IMR-90 (cell line): ENCODE results near the gene PITPNC1. TPM values are rescaled to one million over a fixed set of nuclear protein-coding genes. Genes with fewer than 3 reads are reported as not detected.

ENCODE experiments used
- ATAC-seq: fragments of 200-7000 bp; cut with Tn5 transposase; 2 replicates; pipeline ENCODE4 v1.9.1; 2020; ENCODE audit warnings: low read depth, mild to moderate bottlenecking, moderate library complexity
- BruUV-seq: library from RNA; stranded (reverse); fragments of 400-500 nt; replicated peaks from 2 replicates; lab custom pipeline; 2021; lab: Mats Ljungman, UMichigan
- CTCF ChIA-PET: fragments of 300-600 bp; formaldehyde crosslinking; extraction: SDS; loops from one replicate; lab custom pipeline; 2021; ENCODE audit warnings: antibody characterized with exemption; lab: Yijun Ruan, JAX
- POLR2A ChIA-PET: fragments of 300-600 bp; sonication (Branson Sonifier 250); formaldehyde crosslinking; loops from one replicate; lab custom pipeline; 2022; ENCODE audit warnings: antibody characterized with exemption; ENCODE audit not compliant: unreplicated experiment; lab: Charles Lee
- DNase-seq: peaks from one replicate; pipeline ENCODE4 v3.0.0; 2013
- H2AFZ ChIP-seq: replicated peaks from 2 replicates; pipeline ENCODE3; 2013; ENCODE audit warnings: low read length, mild to moderate bottlenecking; ENCODE audit not compliant: poor library complexity
- H2AK5ac ChIP-seq: 2 replicates; pipeline ENCODE4 v1.6.1; 2013; ENCODE audit warnings: low read depth, low read length, inconsistent platforms
- H2AK9ac ChIP-seq: replicated peaks from 2 replicates; pipeline ENCODE3; 2013; ENCODE audit warnings: mild to moderate bottlenecking, low read depth, low read length, moderate library complexity; ENCODE audit not compliant: poor library complexity
- H2BK120ac ChIP-seq: 2 replicates; pipeline ENCODE4 v1.6.1; 2013; ENCODE audit warnings: low read depth, low read length, inconsistent platforms
- H2BK15ac ChIP-seq: 3 replicates; pipeline ENCODE4 v1.6.1; 2013; ENCODE audit warnings: low read depth, low read length, inconsistent platforms
- H2BK20ac ChIP-seq: 2 replicates; pipeline ENCODE4 v1.6.1; 2013; ENCODE audit warnings: low read depth, mild to moderate bottlenecking, inconsistent platforms, low read length, moderate library complexity
- H2BK5ac ChIP-seq: 2 replicates; pipeline ENCODE4 v1.6.1; 2013; ENCODE audit warnings: mild to moderate bottlenecking, low read depth, low read length, inconsistent platforms; ENCODE audit not compliant: poor library complexity, severe bottlenecking
- H3K14ac ChIP-seq: replicated peaks from 2 replicates; pipeline ENCODE4 v1.6.1; 2013; ENCODE audit warnings: low read depth, low read length, inconsistent platforms
- H3K18ac ChIP-seq: 2 replicates; pipeline ENCODE4 v1.6.1; 2013; ENCODE audit warnings: low read depth, low read length, control low read depth
- H3K23ac ChIP-seq: 2 replicates; pipeline ENCODE4 v1.6.1; 2013; ENCODE audit warnings: low read depth, low read length, inconsistent platforms
- H3K27ac ChIP-seq: 2 replicates; pipeline ENCODE4 v1.5.1; 2013; ENCODE audit warnings: mild to moderate bottlenecking, control low read depth, low read length; ENCODE audit not compliant: insufficient read depth
- H3K27me3 ChIP-seq: 2 replicates; pipeline ENCODE4 v1.6.1; 2013; ENCODE audit warnings: low read length; ENCODE audit not compliant: control insufficient read depth, insufficient read depth
- H3K36me3 ChIP-seq: 2 replicates; pipeline ENCODE4 v1.6.1; 2013; ENCODE audit warnings: low read length, mixed read lengths; ENCODE audit not compliant: control insufficient read depth, insufficient read depth
- H3K4ac ChIP-seq: 2 replicates; pipeline ENCODE4 v1.6.1; 2013; ENCODE audit warnings: low read depth, low read length, inconsistent platforms
- H3K4me1 ChIP-seq: 2 replicates; pipeline ENCODE4 v1.6.1; 2013; ENCODE audit warnings: low read length, mixed read lengths; ENCODE audit not compliant: control insufficient read depth, insufficient read depth
- H3K4me2 ChIP-seq: 2 replicates; pipeline ENCODE4 v1.6.1; 2013; ENCODE audit warnings: low read depth, mild to moderate bottlenecking, control low read depth, low read length, moderate library complexity
- H3K4me3 ChIP-seq: 2 replicates; pipeline ENCODE4 v1.5.1; 2013; ENCODE audit warnings: low read depth, mild to moderate bottlenecking, control low read depth, low read length, moderate library complexity; ENCODE audit not compliant: insufficient read depth
- H3K56ac ChIP-seq: 2 replicates; pipeline ENCODE4 v1.6.1; 2013; ENCODE audit warnings: low read length, inconsistent platforms; ENCODE audit not compliant: insufficient read depth; ENCODE audit errors: extremely low read depth
- H3K79me1 ChIP-seq, 2 experiments: 2 replicates each; pipeline ENCODE4 v1.6.1; 2013; ENCODE audit warnings: low read length in 2 of 2, inconsistent platforms in 1 of 2, low read depth in 1 of 2
- H3K9ac ChIP-seq: 2 replicates; pipeline ENCODE4 v1.6.1; 2013; ENCODE audit warnings: low read depth, low read length, control low read depth
- H3K9me1 ChIP-seq: 2 replicates; pipeline ENCODE4 v1.6.1; 2013; ENCODE audit warnings: low read length, inconsistent platforms; ENCODE audit not compliant: insufficient read depth
- H3K9me3 ChIP-seq: 2 replicates; pipeline ENCODE4 v1.6.1; 2013; ENCODE audit warnings: low read length; ENCODE audit not compliant: control insufficient read depth, insufficient read depth
- H4K20me1 ChIP-seq: 2 replicates; pipeline ENCODE4 v1.6.1; 2013; ENCODE audit warnings: low read length, inconsistent platforms; ENCODE audit not compliant: insufficient read depth
- H4K5ac ChIP-seq: 2 replicates; pipeline ENCODE4 v1.6.1; 2013; ENCODE audit warnings: mild to moderate bottlenecking, low read depth, low read length, control low read depth
- H4K8ac ChIP-seq, 2 experiments: 2 replicates each; pipeline ENCODE4 v1.6.1; 2013; ENCODE audit warnings: low read depth in 2 of 2, low read length in 2 of 2, control low read depth in 1 of 2, inconsistent platforms in 1 of 2
- H4K91ac ChIP-seq: 2 replicates; pipeline ENCODE4 v1.6.1; 2013; ENCODE audit warnings: low read depth, low read length, inconsistent platforms; ENCODE audit not compliant: insufficient read depth
- BHLHE40 ChIP-seq: fragments of 150-350 bp; IDR thresholded peaks from 2 replicates; pipeline ENCODE4 v1.6.1; 2016; ENCODE audit warnings: mild to moderate bottlenecking, low read depth, low read length
- CEBPB ChIP-seq: IDR thresholded peaks from 2 replicates; pipeline ENCODE4 v1.6.1; 2012; ENCODE audit warnings: low read depth, low read length, improper control_type of control experiment
- ELK1 ChIP-seq: fragments of 150-350 bp; IDR thresholded peaks from 2 replicates; pipeline ENCODE4 v1.6.1; 2016; ENCODE audit warnings: low read depth, mild to moderate bottlenecking, low read length, moderate library complexity, borderline replicate concordance
- FOS ChIP-seq: fragments of 150-350 bp; IDR thresholded peaks from 2 replicates; pipeline ENCODE4 v1.6.1; 2016; ENCODE audit warnings: low read depth, low read length
- MAFK ChIP-seq: IDR thresholded peaks from 2 replicates; pipeline ENCODE4 v1.6.1; 2012; ENCODE audit warnings: low read depth, low read length, improper control_type of control experiment
- MAZ ChIP-seq: IDR thresholded peaks from 2 replicates; pipeline ENCODE4 v1.6.1; 2012; ENCODE audit warnings: low read depth, mild to moderate bottlenecking, low read length, improper control_type of control experiment, moderate library complexity, borderline replicate concordance
- MXI1 ChIP-seq: IDR thresholded peaks from 2 replicates; pipeline ENCODE4 v1.6.1; 2012; ENCODE audit warnings: low read depth, mild to moderate bottlenecking, low read length, moderate library complexity, borderline replicate concordance
- POLR2A ChIP-seq: IDR thresholded peaks from 2 replicates; pipeline ENCODE4 v1.6.1; 2012; ENCODE audit warnings: mild to moderate bottlenecking, low read depth, low read length
- RAD21 ChIP-seq: IDR thresholded peaks from 2 replicates; pipeline ENCODE4 v1.6.1; 2012; ENCODE audit warnings: low read length, improper control_type of control experiment
- RCOR1 ChIP-seq: IDR thresholded peaks from 2 replicates; pipeline ENCODE4 v1.6.1; 2012; ENCODE audit warnings: mild to moderate bottlenecking, low read length, improper control_type of control experiment; ENCODE audit not compliant: insufficient replicate concordance
- SMC3 ChIP-seq: fragments of 150-350 bp; IDR thresholded peaks from 2 replicates; pipeline ENCODE4 v1.6.1; 2016; ENCODE audit warnings: low read depth, mild to moderate bottlenecking, antibody characterized with exemption, low read length, moderate library complexity
- WGBS, 2 experiments: methylation state at CpG; one replicate each; pipeline versions ENCODE4 v1.1.5 to v1.1.7; 2013; ENCODE audit warnings: missing lambda C conversion rate in 2 of 2; ENCODE audit not compliant: insufficient read length in 1 of 2; ENCODE audit errors: extremely low coverage in 2 of 2; 5-methylcytosine and 5-hydroxymethylcytosine counted together
- dilution Hi-C: fragments of 300-500 bp; cut with HindIII; formaldehyde crosslinking; loops from one replicate; pipeline ENCODE4 v1.14.3; 2018; ENCODE audit warnings: low sequenced_read_pairs; ENCODE audit not compliant: unreplicated experiment
- in situ Hi-C: fragments of 300-500 bp; cut with MboI; formaldehyde crosslinking; loops from 3 replicates; pipeline ENCODE4 v1.14.3; 2019; ENCODE audit warnings: low sequenced_read_pairs, inconsistent platforms, mixed read lengths
- intact Hi-C: fragments of 100-400 bp; cut with micrococcal nuclease; formaldehyde crosslinking; loops from 2 replicates; pipeline ENCODE4 v1.10.0; 2022
- polyA plus RNA-seq, 3 experiments: library from polyadenylated mRNA; depleted of rRNA; stranded (reverse); fragments of >200 nt; gene quantifications; 2 replicates each; pipeline ENCODE4 v1.2.3, GENCODE V29; 2012; ENCODE audit warnings: low replicate concordance in 1 of 3
- total RNA-seq: library from RNA; depleted of rRNA; stranded (reverse); fragments of >200 nt; gene quantifications from 2 replicates; pipeline ENCODE4 v1.2.3, GENCODE V29; 2012
- TF ChIP-seq, protein P1 (sequence below): conservative IDR thresholded peaks from 2 replicates; pipeline ENCODE4 v1.5.1; 2012; ENCODE audit warnings: mild to moderate bottlenecking, low read depth, low read length, improper control_type of control experiment
- TF ChIP-seq, protein P2 (sequence below): fragments of 150-350 bp; IDR thresholded peaks from 2 replicates; pipeline ENCODE4 v1.6.1; 2017; ENCODE audit warnings: mild to moderate bottlenecking, antibody characterized with exemption, low read length, low read depth

Gene PITPNC1
- total and polyA plus RNA-seq, 2 of the 4 experiments (the other 2 are of a cell fraction) = 4.1 TPM

DNA sequence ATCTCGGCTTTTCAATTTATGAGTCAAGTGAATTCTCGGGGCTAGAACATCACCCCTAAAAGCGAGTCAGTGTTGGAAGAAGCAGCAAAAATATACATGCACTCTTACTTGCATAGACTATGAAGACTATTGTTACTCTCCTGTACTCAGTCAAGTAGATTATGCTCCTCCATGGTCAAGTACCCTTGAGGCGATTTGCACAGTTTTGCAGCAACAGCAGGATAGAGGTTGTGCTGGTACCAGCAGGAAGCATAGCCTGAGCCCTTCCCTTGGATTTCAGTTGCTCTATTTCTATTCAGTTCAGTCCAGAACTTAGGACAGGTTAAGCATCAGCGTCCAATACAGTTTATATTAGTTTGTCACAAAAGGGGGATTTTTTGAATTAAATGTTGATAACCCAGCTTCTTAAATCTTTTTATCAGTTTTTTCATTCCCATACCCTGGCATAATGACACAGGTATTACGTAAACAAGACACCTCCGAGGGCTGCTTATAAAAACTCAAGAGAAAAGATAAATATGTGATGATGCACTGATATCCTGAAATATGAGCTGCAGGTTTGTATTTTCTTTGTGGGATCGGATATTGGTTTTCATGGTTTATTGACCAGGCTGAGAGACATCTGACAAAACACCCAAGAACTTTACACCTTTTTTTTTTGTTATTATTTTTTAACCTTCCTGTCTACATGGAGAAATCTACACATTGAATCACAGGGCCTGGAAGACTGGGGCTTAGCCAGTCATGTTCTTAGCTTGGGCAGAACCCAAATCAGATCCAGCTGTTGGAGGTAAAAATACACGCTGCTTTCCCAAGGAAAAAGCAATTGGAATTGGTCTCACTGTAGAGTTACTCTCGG lies 144.1 kb downstream of the PITPNC1 start (continued):
- TF ChIP-seq, protein P1, sequence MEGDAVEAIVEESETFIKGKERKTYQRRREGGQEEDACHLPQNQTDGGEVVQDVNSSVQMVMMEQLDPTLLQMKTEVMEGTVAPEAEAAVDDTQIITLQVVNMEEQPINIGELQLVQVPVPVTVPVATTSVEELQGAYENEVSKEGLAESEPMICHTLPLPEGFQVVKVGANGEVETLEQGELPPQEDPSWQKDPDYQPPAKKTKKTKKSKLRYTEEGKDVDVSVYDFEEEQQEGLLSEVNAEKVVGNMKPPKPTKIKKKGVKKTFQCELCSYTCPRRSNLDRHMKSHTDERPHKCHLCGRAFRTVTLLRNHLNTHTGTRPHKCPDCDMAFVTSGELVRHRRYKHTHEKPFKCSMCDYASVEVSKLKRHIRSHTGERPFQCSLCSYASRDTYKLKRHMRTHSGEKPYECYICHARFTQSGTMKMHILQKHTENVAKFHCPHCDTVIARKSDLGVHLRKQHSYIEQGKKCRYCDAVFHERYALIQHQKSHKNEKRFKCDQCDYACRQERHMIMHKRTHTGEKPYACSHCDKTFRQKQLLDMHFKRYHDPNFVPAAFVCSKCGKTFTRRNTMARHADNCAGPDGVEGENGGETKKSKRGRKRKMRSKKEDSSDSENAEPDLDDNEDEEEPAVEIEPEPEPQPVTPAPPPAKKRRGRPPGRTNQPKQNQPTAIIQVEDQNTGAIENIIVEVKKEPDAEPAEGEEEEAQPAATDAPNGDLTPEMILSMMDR = no peak

DNA sequence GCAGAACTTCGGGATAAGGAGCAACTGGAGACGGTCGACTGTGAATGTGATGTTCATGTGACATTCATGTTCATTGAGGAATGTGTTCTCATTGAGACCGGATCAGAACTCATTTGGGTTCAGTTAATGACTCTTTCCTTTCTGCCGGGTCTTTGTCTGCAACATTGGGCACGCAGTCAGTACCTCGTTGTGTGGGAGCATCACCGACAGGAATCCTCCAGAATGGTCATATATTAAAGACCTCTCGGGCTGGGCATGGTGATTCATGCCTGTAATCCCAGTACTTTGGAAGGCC lies 144.6 kb downstream of the PITPNC1 start:
- Histone ChIP-seq H4K5ac (no peak overlapping the region), H4K91ac (no peak overlapping the region), H3K14ac (no peak overlapping the region), H2BK15ac (no peak overlapping the region), H3K9me3 (no peaks in the 10 kb centered on the region), H3K56ac (no peak overlapping the region), H2AFZ (no peak overlapping the region), H3K4ac (no peak overlapping the region), H3K18ac (no peak overlapping the region), H2BK20ac (no peak overlapping the region), H3K23ac (no peak overlapping the region), H2AK5ac (no peak overlapping the region), H3K4me2 (no peak overlapping the region), H3K4me3 (no peak overlapping the region), H4K20me1 (peaks cover 8% of the 10 kb centered on the region; the same call in 1 of the 2 replicates), H2BK5ac (no peak overlapping the region), H3K27me3 (no peaks in the 10 kb centered on the region), H2BK120ac (no peak overlapping the region), H3K9me1 (peaks cover 8% of the 10 kb centered on the region), H3K9ac (no peak overlapping the region), H3K27ac (no peak overlapping the region), H2AK9ac (no peak overlapping the region), H3K36me3 (no peaks in the 10 kb centered on the region), H4K8ac (no peak overlapping the region), H3K4me1 (peaks cover 9% of the 10 kb centered on the region; the same call in 1 of the 2 replicates), H3K79me1 (peaks cover 22 to 25% of the 10 kb centered on the region in 2 experiments)
- no TSS peak for BruUV-seq
- ChIA-PET POLR2A (no interaction called here), CTCF (interaction anchor here (0.6 kb wide), 1 partner anchor 59 kb away, joined by 5 read pairs; no protein-coding TSS in a partner anchor)
- ATAC-seq (no peak), DNase-seq (no peak)
- intact Hi-C loops = no loop called here
- in situ Hi-C loops = no loop called here
- dilution Hi-C loops = no loop called here
- 81% methylated on average over 6 of the region's 9 CpGs; no CpG with 5 or more reads in 1 of the 2 experiments for WGBS, 2 experiments
- TF ChIP-seq MXI1 (no peak), RAD21 (no peak), CEBPB (no peak), BHLHE40 (no peak), MAFK (no peak), SMC3 (no peak), MAZ (no peak), ELK1 (no peak), FOS (no peak), POLR2A (no peak), RCOR1 (no peak)
- TF ChIP-seq, protein P2, sequence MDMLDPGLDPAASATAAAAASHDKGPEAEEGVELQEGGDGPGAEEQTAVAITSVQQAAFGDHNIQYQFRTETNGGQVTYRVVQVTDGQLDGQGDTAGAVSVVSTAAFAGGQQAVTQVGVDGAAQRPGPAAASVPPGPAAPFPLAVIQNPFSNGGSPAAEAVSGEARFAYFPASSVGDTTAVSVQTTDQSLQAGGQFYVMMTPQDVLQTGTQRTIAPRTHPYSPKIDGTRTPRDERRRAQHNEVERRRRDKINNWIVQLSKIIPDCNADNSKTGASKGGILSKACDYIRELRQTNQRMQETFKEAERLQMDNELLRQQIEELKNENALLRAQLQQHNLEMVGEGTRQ = no peak
